ENCODE measurements around the gene IPP. TPM values are rescaled to one million over a fixed set of nuclear protein-coding genes. Genes with fewer than 3 reads are reported as not detected.
A peak's percentile ranks its signal among the peaks of the same experiment; 100 is the strongest.

Gene IPP
- total RNA-seq, 3 donors from 2014 or later (not counting 1 experiment from before 2014, with no cell fraction given), result 15.3 to 20.8 (median 19.1) TPM

GRCh38 chr1:45656573-45657226, 93.8 kb downstream of the IPP start:
- H3K4me3 Mint-ChIP-seq, result no peak overlapping the region
- H3K4me1 Mint-ChIP-seq, result peaks cover 0 to 6% of the 10 kb centered on the region in 2 donors
- H3K36me3 Mint-ChIP-seq, result no peaks in the 10 kb centered on the region
- WGBS (ENCODE audit: insufficient coverage), result 100% methylated on average over 1 of the region's 3 CpGs
- DNase-seq (no peak), ATAC-seq (no peak)
- H3K36me3 ChIP-seq (ENCODE audit: control insufficient read depth, insufficient read depth, low read length), result peaks cover 85% of the 10 kb centered on the region
- no peak overlapping the region for H3K4me3 ChIP-seq (ENCODE audit: low read length)
- H3K27me3 ChIP-seq (ENCODE audit: control insufficient read depth, insufficient read depth, low read length), result no peaks in the 10 kb centered on the region
- no peak overlapping the region for H3K27ac Mint-ChIP-seq
- H3K27ac ChIP-seq (ENCODE audit: low read length), result no peak overlapping the region
- intact Hi-C loops (cut with micrococcal nuclease), result no loop called here
- no peaks in the 10 kb centered on the region for H3K27me3 Mint-ChIP-seq (ENCODE audit: low read depth in 2 of 2)
- no peaks in the 10 kb centered on the region for H3K9me3 ChIP-seq (ENCODE audit: control insufficient read depth, insufficient read depth, low read length)
- no peaks in the 10 kb centered on the region for H3K9me3 Mint-ChIP-seq
- H3K4me1 ChIP-seq (ENCODE audit: control insufficient read depth, insufficient read depth, low read length), result no peaks in the 10 kb centered on the region
- no peak for TF ChIP-seq CTCF (IDR thresholded peaks at IDR 0.05)

- H3K4me1 Mint-ChIP-seq, result peaks cover 0 to 12% of the 10 kb centered on the region in 2 donors
- H3K9me3 Mint-ChIP-seq, result no peaks in the 10 kb centered on the region
- WGBS (ENCODE audit: insufficient coverage), result 97% methylated on average over 9 of the region's 12 CpGs
- H3K36me3 Mint-ChIP-seq, result no peaks in the 10 kb centered on the region
- H3K27ac Mint-ChIP-seq, result peak overlapping the region in 1 of 2 donors; percentile 31
- no peak overlapping the region for H3K27ac ChIP-seq (ENCODE audit: low read length)
- no peak for TF ChIP-seq CTCF (IDR thresholded peaks at IDR 0.05)
- H3K4me3 ChIP-seq (ENCODE audit: low read length), result no peak overlapping the region
- H3K9me3 ChIP-seq (ENCODE audit: control insufficient read depth, insufficient read depth, low read length), result no peaks in the 10 kb centered on the region
- H3K27me3 ChIP-seq (ENCODE audit: control insufficient read depth, insufficient read depth, low read length), result no peaks in the 10 kb centered on the region
- no peak overlapping the region for H3K4me3 Mint-ChIP-seq
- H3K27me3 Mint-ChIP-seq (ENCODE audit: low read depth in 2 of 2), result no peaks in the 10 kb centered on the region
- ATAC-seq (no peak), DNase-seq (no peak)
- H3K4me1 ChIP-seq (ENCODE audit: control insufficient read depth, insufficient read depth, low read length), result no peaks in the 10 kb centered on the region
- H3K36me3 ChIP-seq (ENCODE audit: control insufficient read depth, insufficient read depth, low read length), result peaks cover 98% of the 10 kb centered on the region
- intact Hi-C loops (cut with micrococcal nuclease), result no loop called here
Measured at GRCh38 chr1:45654540-45655280, 95.7 kb downstream of the IPP start.

Other genes starting within 250 kb of the IPP start
- gene PRDX1, start 228.8 kb downstream of the IPP start, total RNA-seq, result 10 to 100 TPM; 24.8 to 39.1 (median 30.6) TPM
- gene AKR1A1, start 199.8 kb downstream of the IPP start, total RNA-seq, result 10 to 100 TPM; 45.7 to 54.2 (median 53.9) TPM
- gene NASP, start 166.6 kb downstream of the IPP start, total RNA-seq, result 100 to 1,000 TPM; 109 to 171 (median 121) TPM
- 1 to 10 TPM; 2.9 to 4.5 (median 3.3) TPM for gene CCDC17, start 126.6 kb downstream of the IPP start, total RNA-seq
- 100 to 1,000 TPM; 144 to 176 (median 153) TPM for gene GPBP1L1, start 64.1 kb downstream of the IPP start, total RNA-seq
- gene TMEM69, start 62.5 kb downstream of the IPP start, total RNA-seq, result 10 to 100 TPM in 1 of 3 donors, 1 to 10 TPM in 2; 8.8 to 14.2 (median 9.3) TPM
- gene MAST2, start 53.0 kb upstream of the IPP start, total RNA-seq, result 10 to 100 TPM; 25.3 to 28.6 (median 27.9) TPM